GM19025 (cell line): ENCODE measurements around the gene TCF15.

Source experiments
- ATAC-seq: cut with Tn5 transposase; IDR thresholded peaks from one replicate; pipeline ENCODE4 v1.9.1; 2021; ENCODE audit warnings: mild to moderate bottlenecking, low read depth, moderate library complexity; ENCODE audit not compliant: unreplicated experiment

The TCF15 gene

GRCh38 chr20:558117-558516 lies 52.0 kb downstream of the TCF15 start:
- no peak for ATAC-seq

- no peak for ATAC-seq
Measured at GRCh38 chr20:556984-557383, 53.1 kb downstream of the TCF15 start.

- no peak for ATAC-seq
Measured at GRCh38 chr20:555976-556385, 54.1 kb downstream of the TCF15 start.
